ENCODE data around the gene HMGN1.
"Not testable (repeated sequence)": the region's sequence is repeated elsewhere in the genome, so short reads cannot be mapped to it uniquely, and the experiment has no call there.

Gene HMGN1, protein sequence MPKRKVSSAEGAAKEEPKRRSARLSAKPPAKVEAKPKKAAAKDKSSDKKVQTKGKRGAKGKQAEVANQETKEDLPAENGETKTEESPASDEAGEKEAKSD

DNA sequence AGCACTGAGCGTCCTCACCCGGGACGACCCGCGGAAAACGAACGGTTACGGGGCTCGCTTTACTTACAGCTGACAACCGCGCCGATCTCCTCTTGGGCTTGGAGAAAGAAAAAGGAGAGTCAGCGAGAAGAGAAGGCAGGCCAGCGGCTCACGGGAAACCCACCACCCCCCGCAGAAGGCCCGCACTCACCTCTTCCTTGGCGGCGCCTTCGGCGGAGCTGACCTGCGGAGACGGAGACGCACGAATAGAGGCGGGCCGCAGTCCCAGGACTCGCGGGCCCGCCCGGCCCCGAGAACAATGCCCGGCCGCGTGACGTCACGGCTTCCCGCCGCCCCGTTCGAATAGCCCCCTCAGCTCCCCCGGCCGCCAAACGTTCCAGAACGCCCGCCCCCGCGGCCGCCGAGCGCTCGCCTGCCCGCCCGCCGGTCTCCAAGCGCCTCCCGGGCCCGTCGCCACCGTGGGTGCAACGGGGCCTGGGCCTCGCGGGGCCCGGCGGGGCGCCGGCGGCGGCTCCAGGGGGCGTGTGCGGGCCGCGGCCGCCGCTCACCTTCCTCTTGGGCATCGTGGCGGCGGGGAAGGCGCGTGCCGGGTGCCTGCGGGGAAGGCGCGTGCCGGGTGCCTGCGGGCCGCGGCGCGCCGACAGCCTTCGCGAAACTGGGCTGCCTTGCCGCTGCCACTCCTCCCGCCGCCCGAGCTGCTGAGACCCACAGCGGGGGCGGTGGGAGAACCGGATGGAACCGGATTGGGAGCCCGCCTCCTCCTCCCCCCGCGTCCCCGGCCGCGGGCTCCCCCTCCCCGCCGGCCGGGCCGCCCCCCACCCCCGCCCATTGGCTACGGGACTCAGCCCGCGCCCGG, at the start of gene HMGN1:
Gene HMGN1 (minus strand): TSS at position 734 of the 856 bp plus-strand sequence. CDS start 171 bp downstream, at position 563.
- DNase-seq: peak; percentile 93

DNA sequence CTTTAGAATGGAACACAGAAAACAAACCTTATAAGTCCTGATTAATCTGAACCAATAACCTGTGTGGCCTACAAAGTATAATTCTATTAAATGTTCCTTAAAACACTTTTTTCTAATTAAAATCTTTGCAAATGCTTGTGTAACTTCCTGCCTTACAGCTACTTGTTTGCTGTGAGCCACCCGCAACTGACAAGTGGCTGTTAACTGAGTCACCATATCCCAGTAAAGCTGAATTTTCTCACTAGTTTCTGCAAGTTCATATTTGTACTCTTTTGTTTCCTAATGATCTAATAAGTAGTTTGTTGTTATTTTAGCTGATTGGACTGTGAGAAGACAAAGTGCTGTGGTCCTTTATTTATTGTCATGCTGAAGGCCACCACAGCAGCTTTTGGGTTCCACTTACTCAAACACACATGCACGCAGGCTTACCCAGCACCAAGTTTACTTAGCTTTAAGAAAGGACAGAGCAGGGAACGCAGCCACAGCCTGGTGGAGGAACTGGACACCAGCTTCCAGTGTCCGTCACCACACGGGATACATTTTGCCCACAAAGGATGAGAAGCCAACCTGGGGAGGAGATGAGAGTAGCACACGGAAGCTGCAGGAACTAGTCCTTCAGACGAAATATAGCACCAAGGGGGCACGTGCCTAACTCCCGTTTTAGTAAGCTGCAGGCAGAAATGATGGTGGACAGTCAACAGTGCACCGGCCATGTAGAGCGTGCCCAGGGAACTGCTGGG, 48.9 kb upstream of the HMGN1 start:
- no peak for DNase-seq

DNA sequence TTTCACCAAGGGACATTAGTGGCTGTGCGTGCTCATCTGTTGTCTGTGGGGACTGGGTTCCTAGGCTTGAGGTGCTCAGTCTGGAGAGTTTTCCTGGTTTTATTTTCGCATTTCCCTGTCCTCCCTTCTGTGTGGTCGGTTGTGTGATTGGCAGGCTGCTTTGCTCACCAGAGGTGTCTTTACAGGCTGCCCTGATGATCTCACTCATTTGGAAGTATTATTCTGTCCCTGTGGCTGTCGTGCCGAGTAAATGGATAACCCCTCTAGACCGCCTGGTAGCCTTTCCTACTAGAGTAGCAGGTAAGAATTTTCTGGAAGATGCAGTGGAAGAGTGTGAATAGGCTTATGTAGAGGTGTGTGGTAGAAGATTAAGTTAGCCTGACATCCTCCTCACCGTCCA, 44.1 kb upstream of the HMGN1 start:
- DNase-seq: no peak

DNA sequence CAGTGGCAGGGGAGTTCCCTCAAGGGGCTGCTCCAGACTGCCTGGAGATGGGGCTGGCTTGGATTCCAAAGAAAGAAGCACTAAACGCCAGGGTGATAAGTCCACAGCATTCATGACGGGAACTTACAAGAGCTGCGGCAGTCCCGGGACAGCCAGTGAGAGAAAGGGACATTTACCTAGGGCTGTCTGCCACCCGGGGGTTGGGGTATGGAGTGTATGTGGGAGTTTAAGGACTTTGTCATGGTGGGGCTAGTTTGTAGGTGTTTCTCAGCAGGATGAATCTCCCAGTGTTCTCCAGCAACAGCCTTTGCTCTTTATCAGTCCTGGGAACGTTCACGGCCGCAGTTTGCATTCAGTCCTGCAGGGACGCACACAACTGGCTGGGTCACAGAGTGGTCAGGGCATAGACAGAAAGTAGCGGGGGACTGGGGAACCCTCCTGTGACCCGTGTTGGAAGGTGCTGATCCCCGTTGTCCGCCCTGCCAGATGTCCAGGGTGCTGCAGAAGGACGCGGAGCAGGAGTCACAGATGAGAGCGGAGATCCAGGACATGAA, 41.4 kb upstream of the HMGN1 start:
- no peak for DNase-seq

DNA sequence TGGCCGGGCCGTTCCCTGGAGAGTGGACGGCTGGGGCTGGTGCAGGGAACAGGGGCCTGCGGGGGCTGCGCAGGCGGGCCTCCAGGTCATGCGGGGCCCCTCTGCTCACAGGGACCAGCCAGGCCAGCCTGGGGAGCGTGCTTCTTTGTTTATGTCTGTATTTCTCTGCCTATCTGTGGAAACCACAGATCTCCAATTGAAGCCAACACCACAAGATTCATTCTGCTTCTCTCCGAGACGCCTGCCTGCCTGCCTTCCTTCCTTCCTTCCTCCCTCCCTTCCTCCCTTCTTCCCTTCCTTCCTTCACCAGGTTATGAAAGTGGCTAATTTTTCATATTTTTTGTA, 39.9 kb upstream of the HMGN1 start:
- no peak for DNase-seq

DNA sequence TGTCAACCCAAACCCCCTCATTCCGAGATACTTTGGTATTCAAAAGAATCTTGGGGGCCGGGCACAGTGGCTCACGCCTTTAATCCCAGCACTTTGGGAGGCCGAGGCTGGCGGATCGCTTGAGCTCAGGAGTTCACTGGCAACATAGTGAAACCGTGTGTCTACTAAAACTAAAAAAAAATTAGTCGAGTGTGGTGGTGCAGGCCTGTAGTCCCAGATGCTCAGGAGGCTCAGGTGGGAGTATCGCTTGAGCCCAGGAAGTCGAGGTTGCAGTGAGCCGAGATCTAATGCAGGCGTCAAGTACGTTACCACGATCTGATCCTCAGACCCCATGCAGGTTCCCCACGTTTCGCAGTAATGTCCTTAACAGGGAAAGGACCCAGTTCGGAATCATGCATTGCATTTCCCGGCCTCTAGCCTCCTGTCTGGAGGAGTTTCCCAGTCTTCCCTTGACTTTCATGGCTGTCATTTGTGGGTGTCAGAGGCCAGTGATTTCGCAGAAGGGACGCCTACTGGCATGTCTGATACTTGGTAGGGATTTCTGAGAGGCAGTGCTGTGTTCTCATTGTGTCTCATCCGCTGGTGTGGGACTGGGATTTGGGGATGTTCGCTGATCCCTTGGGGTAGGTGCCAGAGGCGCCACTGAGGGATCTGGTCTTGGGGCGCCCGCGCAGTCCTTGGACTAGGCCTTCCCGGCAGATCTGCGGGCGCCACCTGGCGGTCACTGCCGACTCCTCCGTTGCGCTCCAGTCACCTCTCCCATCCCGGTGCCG, 39.3 kb upstream of the HMGN1 start:
- peak; percentile 83 for DNase-seq

DNA sequence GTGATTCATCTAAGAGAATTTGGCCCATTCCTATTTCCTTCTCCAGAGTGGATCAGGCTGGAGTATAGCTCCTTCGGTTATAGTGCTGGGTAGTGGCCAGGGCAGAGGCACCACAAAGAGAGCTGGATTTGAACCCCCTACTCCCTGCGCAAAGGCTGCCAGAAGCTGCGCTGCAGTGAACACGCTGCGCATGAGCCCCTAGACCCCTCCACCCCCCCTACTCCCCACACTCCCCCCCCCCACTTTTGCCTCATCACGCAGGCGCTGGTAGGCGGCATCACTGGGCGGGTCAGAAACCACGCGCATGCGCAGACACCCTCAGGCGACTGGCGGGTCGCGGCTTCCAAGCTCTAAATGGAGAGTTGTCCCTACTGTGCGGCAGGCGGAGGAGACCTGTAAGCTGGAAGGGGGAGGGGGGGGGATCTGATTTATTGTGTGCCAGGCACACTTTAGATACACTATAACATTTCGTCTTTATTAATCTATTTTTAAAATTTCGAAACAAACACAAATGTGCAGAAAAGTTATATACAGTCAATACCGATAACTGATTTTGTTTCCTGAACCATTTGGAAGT, 38.7 kb upstream of the HMGN1 start:
- DNase-seq: peak; percentile 87

DNA sequence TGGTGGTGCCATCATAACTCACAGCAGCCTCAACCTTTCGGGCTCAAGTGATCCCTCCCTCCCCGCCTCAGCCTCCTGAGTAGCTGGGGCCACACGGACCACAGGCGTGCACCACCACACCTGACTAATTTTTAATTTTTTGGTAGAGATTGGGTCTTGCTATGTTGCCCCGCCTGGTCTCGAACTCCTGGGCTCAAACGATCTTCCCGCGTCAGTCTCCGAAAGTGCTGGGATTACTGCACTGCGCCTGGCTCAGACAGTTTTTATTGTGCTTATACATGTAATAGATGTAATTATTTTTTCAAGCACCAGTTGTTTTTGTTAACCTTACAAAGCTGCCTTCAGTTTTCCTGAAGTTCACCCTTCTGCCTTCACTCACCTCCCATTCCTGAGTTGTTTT, 38.0 kb upstream of the HMGN1 start:
- no peak for DNase-seq

DNA sequence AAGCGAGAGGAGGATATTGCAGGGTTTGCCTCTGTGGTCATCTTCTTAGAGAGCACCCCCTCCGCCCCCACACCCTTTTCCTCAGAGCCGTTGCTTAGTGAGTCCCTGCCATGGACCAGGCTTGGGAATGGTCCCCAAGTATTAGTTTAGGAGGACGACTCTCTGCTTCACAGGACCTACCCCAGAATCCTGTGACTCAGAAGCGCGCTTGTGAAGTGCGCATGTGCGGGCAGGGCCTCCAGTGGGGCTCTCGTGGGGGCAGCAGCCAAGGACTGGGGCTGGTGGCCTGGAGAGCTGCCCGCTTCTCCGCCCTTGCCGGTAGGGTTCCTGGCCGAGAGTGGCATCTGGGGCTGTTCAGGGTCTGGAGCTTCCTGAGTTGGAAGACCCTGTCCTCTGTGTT, 37.3 kb upstream of the HMGN1 start:
- DNase-seq: no peak

DNA sequence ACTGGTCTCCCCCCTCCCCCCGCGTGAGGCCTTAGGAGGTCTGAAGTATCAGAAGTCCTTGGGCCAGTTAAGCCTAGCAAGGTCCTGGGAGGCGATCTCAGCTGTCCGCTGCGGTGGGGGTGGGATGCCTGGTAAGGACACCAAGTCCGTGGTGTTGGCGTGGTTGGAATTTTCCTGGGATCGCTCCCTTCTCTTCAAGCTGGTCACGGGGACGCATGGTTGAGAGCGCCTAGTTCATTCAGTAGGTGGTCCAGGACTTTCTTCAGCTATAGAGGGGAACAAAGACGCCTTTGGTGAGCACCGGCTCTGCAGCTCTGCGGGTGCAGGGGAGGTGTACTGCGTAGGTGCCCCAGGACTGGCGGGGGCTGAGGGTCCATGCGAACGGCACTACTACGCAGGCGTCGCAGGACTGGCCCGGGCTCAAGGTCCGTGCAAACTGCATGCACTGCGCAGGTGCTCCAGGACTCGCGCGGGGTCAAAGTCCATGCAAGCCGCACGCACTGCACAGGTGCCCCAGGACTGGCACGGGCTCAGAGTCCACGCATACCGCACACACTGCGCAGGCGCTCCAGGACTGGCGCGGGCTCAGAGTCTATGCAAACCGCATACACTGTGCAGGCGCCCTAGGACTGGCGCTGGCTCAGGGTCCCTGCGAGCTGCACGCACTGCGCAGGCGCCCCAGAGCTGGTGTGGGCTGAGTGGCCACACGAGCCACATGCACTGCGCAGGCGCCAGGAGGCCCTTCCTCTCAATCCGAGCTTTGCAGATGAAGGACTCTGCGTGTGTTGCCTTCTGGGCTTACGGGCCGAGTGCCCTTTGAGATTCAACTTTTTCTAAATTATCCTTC, 36.6 kb upstream of the HMGN1 start:
- DNase-seq: no peak

DNA sequence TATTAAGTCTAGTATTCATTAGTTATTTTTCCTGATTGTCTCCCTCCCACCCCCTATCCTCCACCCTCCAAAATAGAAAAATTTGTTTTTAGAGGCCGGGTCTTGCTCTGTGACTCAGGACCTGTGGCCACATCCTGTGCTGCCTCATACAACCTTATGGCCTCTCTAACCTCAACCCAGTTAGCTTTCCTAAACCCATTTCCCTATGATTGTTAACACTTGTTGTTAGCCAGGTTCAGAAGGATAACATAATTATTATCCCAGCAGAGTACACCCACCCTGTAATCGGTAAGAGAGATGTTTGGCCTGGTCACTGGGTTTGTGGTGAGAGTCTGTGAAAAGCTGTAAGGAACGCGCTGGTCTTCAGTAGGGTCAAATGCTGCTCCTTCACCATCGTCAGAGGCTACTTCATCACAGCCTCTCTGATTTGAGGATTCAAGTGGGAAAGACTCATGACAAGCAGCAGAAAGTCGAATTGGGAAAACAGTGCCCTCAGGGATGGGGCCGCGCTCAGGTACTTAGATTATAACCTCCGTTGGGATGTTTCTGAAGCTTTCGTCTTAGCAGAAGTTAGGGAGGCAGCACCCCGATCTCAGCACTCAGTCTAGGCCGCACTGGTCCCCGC, 35.9 kb upstream of the HMGN1 start:
- DNase-seq: peak; percentile 7

DNA sequence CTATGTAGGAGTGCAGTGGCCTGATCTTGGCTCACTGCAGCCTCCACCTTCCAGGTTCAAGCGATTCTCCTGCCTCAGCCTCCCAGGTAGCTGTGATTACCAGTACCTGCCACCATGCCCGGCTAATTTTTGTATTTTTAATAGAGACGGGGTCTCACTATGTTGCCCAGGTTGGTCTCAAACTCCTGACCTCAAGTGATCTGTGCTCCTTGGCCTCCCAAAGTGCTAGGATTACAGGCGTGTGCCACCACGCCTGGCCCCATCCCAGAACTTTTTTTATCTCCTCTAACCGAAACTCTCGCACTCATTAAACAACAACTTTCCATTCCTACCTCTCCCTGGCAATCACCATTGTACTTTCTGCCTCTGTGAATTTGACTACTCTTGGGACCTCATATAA, 33.2 kb upstream of the HMGN1 start:
- not testable (repeated sequence) for DNase-seq

DNA sequence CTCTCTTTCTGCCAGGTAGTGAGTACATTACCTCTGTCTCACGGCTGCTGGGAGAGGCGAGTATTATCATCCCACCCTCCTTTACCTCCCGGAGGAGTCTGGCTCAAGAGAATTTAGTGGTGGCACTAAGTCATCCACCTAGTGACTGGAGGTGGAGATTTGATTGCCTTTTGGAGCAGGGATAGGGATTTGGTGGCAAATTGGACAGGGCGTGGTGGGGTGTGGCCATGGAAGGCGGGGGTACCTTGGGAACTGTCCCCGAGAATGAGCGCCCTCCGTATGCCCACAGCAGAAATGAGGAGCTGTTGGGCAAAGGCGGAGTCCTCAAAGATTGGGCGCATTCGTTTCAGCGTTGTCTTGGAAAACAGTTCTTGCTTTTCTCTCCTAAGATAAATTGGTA, 32.1 kb upstream of the HMGN1 start:
- no peak for DNase-seq

DNA sequence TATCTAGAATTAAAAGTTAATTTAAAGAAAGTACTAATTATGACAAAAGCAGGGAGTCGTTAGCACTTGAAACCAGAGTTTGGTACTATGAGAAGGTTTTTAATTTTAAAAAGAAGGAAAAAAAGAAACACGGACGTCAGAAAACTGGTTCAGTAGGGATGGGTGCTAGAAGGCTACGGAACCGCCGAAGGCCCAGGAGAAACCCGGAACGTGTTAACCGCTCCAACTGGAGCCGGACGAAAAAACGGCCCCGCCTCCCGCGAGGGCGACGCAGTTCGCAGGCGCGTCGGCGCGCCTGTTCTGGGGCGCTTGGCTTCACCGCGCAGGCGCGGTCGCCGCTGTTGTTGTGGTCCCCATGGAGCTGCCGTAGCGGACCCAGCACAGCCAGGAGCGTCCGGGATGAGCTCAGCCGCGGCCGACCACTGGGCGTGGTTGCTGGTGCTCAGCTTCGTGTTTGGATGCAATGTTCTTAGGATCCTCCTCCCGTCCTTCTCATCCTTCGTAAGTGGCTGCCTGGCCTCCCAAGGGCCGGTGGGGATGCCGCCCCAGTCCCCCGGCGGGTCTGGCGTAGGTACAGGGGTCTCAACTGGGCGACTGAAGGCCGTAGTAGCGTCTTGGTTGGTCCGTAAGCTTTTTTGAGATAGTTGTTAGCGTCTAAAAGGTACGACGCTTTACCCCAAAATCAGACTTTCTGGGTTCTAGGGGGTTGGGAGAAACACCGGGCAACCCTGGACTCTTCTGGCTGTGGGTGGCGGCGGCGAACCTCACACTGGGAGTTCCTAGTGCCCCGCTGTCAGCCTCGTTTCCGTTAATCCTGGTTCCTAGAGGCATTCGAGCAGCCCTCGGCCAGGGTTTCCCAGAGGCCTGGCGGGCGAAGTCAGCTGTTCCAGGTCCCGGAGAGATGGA, 31.4 kb upstream of the HMGN1 start:
- peak; percentile 92 for DNase-seq

DNA sequence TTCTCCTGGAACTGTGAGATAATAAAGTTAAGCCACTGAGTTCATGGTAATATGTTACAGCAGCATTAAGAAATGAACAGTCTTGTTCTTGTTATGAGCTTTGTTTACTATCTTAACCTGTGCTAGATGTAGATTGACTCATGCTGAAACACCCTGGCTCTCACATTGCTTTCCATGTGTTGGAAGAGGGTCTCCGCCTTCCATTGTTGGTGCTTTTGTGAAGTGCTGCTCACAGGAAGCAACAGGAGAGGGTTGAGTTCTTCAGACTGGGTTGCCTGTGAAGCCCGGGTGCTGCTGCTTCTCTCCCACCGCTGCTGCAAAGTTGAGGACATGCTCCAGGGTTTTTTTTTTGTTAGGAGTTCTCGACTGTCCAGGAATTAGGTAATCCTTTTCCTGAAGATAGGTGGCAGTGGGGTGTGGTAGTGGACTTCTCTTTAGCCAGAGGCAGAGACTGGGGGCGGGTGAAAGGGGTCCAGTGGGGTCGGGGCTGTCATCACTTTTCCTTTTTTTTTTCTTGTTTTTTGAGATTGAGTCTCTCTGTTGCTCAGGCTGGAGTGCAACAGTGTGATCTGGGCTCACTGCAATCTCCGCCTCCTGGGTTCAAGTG, 28.7 kb upstream of the HMGN1 start:
- DNase-seq: no peak

DNA sequence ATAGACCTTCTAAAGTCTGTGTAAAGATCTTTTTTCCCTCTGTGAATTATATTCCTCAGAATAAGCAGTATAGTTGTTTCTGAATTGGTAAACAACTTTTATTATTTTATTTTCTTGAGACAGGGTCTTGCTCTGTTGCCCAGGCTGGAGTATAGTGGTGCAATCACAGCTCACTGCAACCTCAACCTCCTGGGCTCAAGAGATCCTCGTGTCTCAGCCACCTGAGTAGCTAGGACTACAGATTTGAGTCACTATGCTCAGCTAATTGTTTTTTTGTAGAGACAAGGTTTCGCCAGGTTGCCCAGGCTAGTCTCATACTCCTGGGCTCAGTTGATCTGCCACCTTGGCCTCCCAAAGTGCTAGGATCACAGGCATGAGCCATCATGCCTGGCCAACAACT, 26.6 kb upstream of the HMGN1 start:
- DNase-seq: no peak

DNA sequence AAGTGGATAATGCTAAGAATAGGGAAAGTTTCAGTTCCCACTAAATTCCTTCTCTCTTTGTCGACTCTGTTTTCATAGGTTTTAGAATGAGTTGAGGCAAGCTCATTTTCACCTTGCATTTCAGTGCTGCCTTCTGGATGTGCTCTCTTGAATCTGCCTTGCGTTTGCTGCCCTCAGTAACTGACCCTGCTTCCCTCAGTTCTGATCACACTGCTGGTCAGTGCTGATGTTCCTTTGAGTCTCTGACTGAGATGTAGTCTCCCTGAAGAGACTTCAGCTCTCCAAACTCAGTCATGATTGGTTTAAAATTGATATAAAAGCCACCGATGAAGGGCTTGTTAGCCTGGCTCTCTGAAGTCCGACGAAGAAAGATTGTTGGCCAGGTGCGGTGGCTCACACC, 25.2 kb upstream of the HMGN1 start:
- DNase-seq: no peak

DNA sequence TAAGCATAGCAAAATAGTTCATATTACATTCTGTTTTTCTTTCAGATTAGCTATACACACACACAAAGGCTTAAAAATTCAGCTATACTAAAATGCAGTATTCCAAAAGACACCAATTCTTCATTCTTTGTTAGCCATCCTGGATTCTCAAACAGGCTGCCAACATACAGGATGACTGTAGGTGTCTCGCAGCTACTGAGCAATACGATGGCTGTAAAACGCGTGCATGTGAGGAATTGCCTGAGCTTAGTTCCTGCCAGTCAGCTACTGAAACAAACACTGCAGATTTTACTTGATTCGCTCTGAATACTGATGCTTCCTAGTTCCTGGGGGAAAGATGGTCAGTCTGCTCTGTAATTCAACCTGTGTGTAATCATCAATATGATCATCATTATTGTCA, 24.7 kb upstream of the HMGN1 start:
- peak; percentile 42 for DNase-seq

DNA sequence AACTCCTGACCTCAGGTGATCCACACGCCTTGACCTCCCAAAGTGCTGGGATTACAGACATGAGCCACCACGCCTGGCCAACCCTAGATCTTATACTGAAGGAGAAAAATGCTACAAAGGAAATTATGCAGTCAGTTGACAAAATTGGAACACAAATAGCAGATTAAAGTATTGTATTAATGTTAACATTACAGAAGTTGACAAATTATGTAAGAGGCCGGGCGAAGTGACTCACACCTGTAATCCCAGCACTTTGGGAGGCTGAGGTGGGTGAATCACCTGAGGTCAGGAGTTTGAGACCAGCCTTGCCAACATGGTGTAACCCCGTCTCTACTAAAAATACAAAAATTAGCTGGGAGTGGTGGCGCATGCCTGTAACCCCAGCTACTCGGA, 21.0 kb upstream of the HMGN1 start:
- DNase-seq: not testable (repeated sequence)

DNA sequence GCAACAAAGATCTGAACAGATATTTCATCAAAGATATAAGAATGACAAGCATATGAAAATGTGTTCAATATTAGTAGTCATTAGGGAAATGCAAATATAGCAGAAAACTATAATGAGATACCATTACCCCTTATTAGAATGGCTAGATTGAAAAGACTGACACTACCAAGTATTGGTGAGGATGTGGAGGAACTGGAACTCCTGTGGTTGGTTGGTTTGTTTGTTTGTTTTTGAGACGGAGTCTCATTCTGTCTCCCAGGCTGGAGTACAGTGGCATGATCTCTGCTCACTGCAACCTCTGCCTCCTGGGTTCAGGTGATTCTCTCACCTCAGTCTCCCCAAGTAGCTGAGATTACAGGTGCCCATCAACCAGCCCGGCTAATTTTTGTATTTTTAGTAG, 18.9 kb upstream of the HMGN1 start:
- no peak for DNase-seq
